ENCODE data around the gene ABL1. TPM values are rescaled to one million over a fixed set of nuclear protein-coding genes. Genes with fewer than 3 reads are reported as not detected.

Gene ABL1
- total RNA-seq, 2 experiments from 2014 or later: 30.8 to 31.4 TPM

- ChIA-PET POLR2A (no interaction called here), CTCF (no interaction called here)
- peaks cover 6% of the 10 kb centered on the region for H3K36me3 Mint-ChIP-seq (ENCODE audit: low read depth)
- H3K4me3 Mint-ChIP-seq: no peak overlapping the region
- DNase-seq: no peak
- H3K27ac Mint-ChIP-seq: no peak overlapping the region
- no peaks in the 10 kb centered on the region for H3K4me1 Mint-ChIP-seq
- H3K9me3 Mint-ChIP-seq: no peaks in the 10 kb centered on the region
- H3K27me3 Mint-ChIP-seq: no peaks in the 10 kb centered on the region
These were observed 50.7 kb downstream of the ABL1 start for GRCh38 chr9:130885484-130886375.

DNA sequence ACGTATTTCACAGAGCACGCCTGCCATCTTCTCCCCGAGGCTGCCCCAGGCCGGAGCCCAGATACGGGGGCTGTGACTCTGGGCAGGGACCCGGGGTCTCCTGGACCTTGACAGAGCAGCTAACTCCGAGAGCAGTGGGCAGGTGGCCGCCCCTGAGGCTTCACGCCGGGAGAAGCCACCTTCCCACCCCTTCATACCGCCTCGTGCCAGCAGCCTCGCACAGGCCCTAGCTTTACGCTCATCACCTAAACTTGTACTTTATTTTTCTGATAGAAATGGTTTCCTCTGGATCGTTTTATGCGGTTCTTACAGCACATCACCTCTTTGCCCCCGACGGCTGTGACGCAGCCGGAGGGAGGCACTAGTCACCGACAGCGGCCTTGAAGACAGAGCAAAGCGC is 51.9 kb downstream of the ABL1 start:
- H3K4me3 Mint-ChIP-seq: no peak overlapping the region
- POLR2A ChIA-PET: no interaction called here
- H3K9me3 Mint-ChIP-seq: no peaks in the 10 kb centered on the region
- CTCF ChIA-PET: no interaction called here
- H3K4me1 Mint-ChIP-seq: no peaks in the 10 kb centered on the region
- H3K36me3 Mint-ChIP-seq (ENCODE audit: low read depth): no peaks in the 10 kb centered on the region
- no peak overlapping the region for H3K27ac Mint-ChIP-seq
- no peaks in the 10 kb centered on the region for H3K27me3 Mint-ChIP-seq
- DNase-seq: no peak

DNA sequence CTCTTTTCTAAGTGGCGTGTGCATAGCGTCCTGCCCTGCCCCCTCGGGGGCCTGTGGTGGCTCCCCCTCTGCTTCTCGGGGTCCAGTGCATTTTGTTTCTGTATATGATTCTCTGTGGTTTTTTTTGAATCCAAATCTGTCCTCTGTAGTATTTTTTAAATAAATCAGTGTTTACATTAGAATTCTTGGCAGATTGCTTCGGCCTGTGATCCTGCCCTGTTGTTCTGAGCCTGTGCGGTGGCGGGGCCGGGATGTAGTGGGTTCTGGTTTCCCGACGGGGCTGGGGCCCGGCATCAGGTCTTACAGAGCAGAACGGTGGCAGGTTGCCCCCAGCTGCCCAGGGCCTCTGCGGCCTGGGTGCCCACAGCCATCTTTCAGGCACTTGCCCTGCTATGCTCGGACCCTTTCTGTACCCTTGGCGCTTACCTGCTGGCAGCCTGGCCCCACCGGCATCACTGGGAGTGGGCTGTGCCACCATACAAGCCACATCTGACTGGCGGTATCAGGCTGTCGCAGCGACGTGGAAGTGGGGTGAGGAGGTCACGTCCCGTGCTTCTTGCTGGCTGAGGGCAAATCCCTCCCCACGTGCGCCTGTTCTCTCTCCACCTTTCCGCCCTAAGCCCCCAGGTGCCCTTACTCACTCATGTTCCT is 52.6 kb downstream of the ABL1 start:
- CTCF ChIA-PET: no interaction called here
- Mint-ChIP-seq H3K4me3 (no peak overlapping the region), H3K4me1 (no peaks in the 10 kb centered on the region), H3K27me3 (no peaks in the 10 kb centered on the region), H3K36me3 (ENCODE audit: low read depth) (no peaks in the 10 kb centered on the region), H3K9me3 (no peaks in the 10 kb centered on the region), H3K27ac (no peak overlapping the region)
- POLR2A ChIA-PET: no interaction called here
- no peak for DNase-seq

DNA sequence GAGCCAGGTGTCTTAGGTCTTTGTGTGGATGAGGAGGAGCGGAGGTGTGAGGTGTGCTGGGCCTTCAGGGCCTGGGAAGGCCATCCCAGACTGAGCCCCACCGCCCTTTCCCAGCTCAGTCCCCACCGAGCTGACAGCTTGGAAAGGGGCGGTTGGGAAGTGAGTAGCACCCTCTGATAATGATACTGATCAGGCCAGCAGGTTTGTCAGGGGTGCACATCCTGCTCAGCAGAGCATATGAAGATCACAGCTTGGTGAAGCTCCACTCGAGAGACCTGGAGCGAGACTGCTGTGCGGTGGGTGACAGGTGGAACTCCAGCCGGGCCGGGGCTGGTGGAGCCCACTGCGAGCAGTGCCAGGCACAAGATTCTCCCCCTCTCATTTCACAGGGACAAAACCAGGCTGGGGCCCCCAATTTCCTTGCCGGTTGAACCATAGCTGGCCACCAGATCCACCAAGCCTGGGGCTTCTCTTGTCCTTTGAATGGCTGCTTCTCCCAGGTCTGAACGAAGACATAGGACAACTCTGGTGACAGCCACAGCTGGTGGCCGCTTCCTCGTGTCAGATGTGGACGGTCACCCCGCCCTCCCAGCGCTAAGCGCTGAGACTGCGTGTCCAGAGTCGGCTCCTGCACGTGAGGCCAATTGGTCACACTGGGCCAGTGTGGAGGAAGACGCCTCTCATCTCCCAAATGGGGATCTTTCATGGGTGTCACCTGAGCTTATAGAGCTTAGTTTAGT is 53.3 kb downstream of the ABL1 start:
- DNase-seq: no peak
- H3K4me1 Mint-ChIP-seq: no peaks in the 10 kb centered on the region
- H3K27me3 Mint-ChIP-seq: no peaks in the 10 kb centered on the region
- ChIA-PET POLR2A (no interaction called here), CTCF (no interaction called here)
- H3K36me3 Mint-ChIP-seq (ENCODE audit: low read depth): no peaks in the 10 kb centered on the region
- H3K9me3 Mint-ChIP-seq: no peaks in the 10 kb centered on the region
- no peak overlapping the region for H3K27ac Mint-ChIP-seq
- H3K4me3 Mint-ChIP-seq: no peak overlapping the region

GRCh38 chr9:130890124-130890523 is 55.1 kb downstream of the ABL1 start:
- Mint-ChIP-seq H3K4me3 (no peak overlapping the region), H3K27ac (no peak overlapping the region), H3K36me3 (ENCODE audit: low read depth) (no peaks in the 10 kb centered on the region), H3K4me1 (no peaks in the 10 kb centered on the region), H3K27me3 (no peaks in the 10 kb centered on the region), H3K9me3 (no peaks in the 10 kb centered on the region)
- ChIA-PET CTCF (no interaction called here), POLR2A (no interaction called here)
- no peak for DNase-seq

GRCh38 chr9:130890870-130891687 is 56.0 kb downstream of the ABL1 start:
- no peaks in the 10 kb centered on the region for H3K9me3 Mint-ChIP-seq
- no peak overlapping the region for H3K27ac Mint-ChIP-seq
- no peaks in the 10 kb centered on the region for H3K4me1 Mint-ChIP-seq
- ChIA-PET POLR2A (no interaction called here), CTCF (no interaction called here)
- no peak for DNase-seq
- no peak overlapping the region for H3K4me3 Mint-ChIP-seq
- no peaks in the 10 kb centered on the region for H3K36me3 Mint-ChIP-seq (ENCODE audit: low read depth)
- H3K27me3 Mint-ChIP-seq: no peaks in the 10 kb centered on the region

DNA sequence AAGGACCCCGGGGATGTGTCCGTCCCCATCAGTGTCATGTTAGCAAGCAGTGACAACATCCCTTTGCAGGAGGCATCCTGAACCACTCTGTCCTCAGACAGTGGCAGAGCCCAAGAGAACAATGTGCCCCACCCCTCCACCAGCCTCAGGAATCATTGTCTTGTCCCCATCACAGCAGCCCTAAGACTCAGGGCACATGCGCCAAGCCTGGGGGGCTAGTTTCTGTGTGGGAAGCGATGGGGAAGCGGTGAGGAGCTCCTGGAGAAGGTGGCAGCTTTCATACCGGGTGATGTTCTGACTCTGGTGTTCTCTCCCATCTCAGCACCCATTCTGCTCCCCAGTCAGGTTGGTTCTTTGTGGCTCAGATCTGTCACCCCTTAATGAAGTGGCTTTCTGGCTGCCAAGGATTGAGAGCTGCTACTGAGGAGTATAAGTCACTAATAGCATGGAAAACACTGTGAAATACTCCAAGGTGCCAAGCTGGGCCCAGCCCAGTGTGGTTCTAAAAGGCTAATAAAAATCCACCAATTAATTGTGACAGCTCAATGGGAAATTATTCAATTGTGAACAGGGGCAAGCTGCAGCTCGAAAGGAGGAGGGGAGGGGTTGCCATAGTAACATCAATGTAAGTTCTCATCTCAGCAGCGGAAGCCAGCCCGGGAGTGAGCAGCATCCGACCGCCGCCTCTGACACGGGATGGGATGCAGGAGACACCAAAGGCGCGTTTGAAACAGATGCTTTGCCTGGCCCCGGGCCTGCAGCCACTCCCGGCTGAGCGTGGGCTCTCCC is 56.8 kb downstream of the ABL1 start:
- ChIA-PET CTCF (no interaction called here), POLR2A (no interaction called here)
- H3K27me3 Mint-ChIP-seq: no peaks in the 10 kb centered on the region
- H3K27ac Mint-ChIP-seq: no peak overlapping the region
- H3K9me3 Mint-ChIP-seq: no peaks in the 10 kb centered on the region
- H3K36me3 Mint-ChIP-seq (ENCODE audit: low read depth): no peaks in the 10 kb centered on the region
- DNase-seq: no peak
- no peaks in the 10 kb centered on the region for H3K4me1 Mint-ChIP-seq
- no peak overlapping the region for H3K4me3 Mint-ChIP-seq

DNA sequence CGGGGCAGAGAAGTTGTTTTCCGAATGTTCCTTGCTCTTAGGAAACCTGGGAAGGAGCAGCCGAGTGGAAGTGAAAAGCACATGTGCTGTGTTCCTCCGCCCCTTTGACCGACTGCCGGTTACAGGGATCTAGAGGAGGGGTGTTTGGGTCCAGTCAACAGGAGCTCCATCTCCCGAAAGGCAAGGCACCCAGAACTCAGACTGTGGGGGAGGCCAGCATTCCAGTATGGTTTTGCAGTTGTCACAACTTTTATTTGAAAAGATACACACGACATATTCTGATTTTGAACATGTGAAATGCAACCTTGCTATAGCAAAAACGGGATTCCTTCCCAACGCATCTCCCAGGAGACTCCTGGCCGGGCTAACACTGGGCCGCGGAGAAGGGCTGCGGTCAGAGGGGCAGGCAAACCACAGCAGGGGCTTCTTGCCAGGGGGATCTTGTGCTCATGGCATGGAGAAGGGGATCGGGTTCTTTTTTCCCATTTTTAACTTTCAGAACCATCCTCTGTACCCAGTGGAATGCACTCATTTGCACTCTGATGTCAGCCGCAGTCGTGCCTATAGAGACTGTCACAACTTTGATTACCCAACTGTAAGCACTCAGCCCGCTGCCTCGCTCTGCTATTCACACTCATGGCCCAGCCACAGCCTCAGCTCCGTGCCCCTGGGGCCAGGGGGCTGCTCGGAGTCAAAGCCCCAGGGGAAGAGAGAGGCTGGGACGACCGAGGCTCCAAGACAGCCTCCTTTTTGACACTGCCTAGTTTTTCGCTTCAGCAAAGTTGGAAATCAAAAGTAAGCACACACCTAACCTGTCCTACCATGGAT is 57.6 kb downstream of the ABL1 start:
- ChIA-PET POLR2A (no interaction called here), CTCF (no interaction called here)
- H3K36me3 Mint-ChIP-seq (ENCODE audit: low read depth): no peaks in the 10 kb centered on the region
- no peak overlapping the region for H3K27ac Mint-ChIP-seq
- no peaks in the 10 kb centered on the region for H3K4me1 Mint-ChIP-seq
- no peak overlapping the region for H3K4me3 Mint-ChIP-seq
- no peaks in the 10 kb centered on the region for H3K9me3 Mint-ChIP-seq
- H3K27me3 Mint-ChIP-seq: no peaks in the 10 kb centered on the region
- DNase-seq: no peak

DNA sequence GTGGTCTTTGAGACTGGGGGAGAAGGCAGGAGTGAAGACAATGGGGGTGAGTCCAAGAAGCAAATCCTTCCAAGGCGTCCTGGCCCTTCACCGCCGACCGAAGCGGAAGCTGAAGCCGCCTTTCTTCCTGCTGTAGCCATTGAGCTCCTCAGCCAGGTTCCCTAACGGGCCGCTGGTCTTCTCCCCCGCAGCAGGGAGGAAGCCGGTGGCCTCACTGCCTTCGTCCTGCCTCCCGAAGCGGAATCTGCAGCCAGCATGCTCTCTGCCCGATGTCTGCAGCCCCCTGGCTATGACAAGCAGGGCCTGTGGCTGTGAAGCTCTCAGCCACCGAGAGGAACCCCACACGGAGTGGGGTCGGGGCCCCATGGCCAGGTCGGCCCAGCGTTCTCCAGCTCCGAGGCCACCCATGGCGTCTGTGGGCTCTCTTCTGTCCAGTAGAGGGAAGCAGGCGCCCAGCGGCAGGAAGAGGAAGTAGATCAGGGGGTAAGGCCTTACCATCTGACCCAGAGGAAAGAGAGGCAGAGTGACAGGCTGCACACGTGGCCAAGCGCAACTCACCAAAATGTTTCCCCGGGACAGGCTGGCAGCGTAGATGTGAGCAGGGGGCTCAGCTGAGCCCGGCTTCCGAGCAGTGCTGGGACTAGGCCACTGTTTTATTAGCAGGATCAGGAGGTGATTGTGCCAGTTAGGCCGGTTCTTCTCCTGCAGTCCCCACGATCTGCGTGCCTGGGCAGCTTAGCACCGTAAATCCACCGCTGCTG is 58.5 kb downstream of the ABL1 start:
- no peak overlapping the region for H3K4me3 Mint-ChIP-seq
- H3K9me3 Mint-ChIP-seq: no peaks in the 10 kb centered on the region
- no peak overlapping the region for H3K27ac Mint-ChIP-seq
- H3K27me3 Mint-ChIP-seq: no peaks in the 10 kb centered on the region
- ChIA-PET CTCF (no interaction called here), POLR2A (no interaction called here)
- DNase-seq: no peak
- no peaks in the 10 kb centered on the region for H3K4me1 Mint-ChIP-seq
- no peaks in the 10 kb centered on the region for H3K36me3 Mint-ChIP-seq (ENCODE audit: low read depth)

DNA sequence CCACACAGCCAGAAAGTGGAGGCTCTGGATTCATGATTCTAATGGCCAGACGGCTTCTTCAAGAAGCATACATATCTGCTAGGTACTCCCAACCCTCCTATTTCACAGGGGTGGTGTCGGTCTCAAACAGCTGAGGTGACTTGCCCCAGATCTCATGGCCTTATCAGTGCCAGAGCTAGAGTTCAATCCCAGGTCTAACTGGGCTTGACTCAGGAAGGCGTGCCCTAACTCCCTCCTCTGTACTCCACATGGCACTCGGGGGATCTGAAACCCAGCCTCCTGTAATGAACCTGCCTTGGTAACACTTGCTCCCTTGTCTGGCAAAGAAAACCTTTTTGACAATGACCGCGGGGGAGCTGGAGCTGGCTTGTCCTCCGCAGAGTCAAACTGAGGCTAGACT is 59.5 kb downstream of the ABL1 start:
- Mint-ChIP-seq H3K9me3 (no peaks in the 10 kb centered on the region), H3K4me1 (no peaks in the 10 kb centered on the region), H3K4me3 (no peak overlapping the region), H3K27ac (no peak overlapping the region), H3K36me3 (ENCODE audit: low read depth) (no peaks in the 10 kb centered on the region), H3K27me3 (no peaks in the 10 kb centered on the region)
- ChIA-PET CTCF (no interaction called here), POLR2A (no interaction called here)
- DNase-seq: no peak

DNA sequence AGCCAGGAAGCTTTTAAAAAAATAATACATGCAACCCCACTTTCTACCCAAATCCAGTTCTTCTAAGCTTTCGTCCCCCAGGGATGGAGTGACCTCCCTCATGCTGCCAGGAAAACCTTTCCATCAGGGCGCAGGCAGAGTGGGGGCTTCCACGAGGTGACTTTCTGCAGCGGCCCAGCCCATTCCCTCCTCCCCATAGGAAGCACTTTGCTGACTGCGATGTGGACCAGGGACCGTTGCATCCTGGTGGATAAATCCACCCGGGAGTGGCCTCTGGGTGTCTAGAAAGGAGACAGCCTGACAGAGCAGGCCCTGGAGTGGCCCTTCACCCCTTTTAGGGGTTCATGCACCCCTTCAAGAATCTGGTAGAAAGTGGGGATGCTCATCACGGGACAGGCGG is 60.0 kb downstream of the ABL1 start:
- Mint-ChIP-seq H3K9me3 (no peaks in the 10 kb centered on the region), H3K27me3 (no peaks in the 10 kb centered on the region)

More for the DNA sequence above, 60.0 kb downstream of the ABL1 start:
- Mint-ChIP-seq H3K4me1 (no peaks in the 10 kb centered on the region), H3K36me3 (ENCODE audit: low read depth) (no peaks in the 10 kb centered on the region), H3K4me3 (no peak overlapping the region), H3K27ac (no peak overlapping the region)
- DNase-seq: no peak
- POLR2A ChIA-PET: no interaction called here
- CTCF ChIA-PET: no interaction called here

Data from activated CD4-positive, alpha-beta memory T cell treated with anti-CD3 and anti-CD28 coated beads, Interleukin-2, amount 10 ng/mL, durations not matched to agents 7 days and 5 days (primary cell).